Activated B cell treated with CpG ODN at 0.5 μM for 24 hours (primary cell): ENCODE results near the gene GLB1L. TPM values are rescaled to one million over a fixed set of nuclear protein-coding genes. Genes with fewer than 3 reads are reported as not detected.

ENCODE experiments used
- ATAC-seq: fragments of 200-7000 bp; cut with Tn5 transposase; one replicate; pipeline ENCODE4 v1.10.0; 2021; ENCODE audit warnings: low read depth, mild to moderate bottlenecking, moderate library complexity
- CTCF ChIA-PET: fragments of 350-600 bp; sonication (Branson Sonifier 250); formaldehyde crosslinking; loops from one replicate; lab custom pipeline; 2021; ENCODE audit warnings: antibody characterized with exemption; lab: Charles Lee
- POLR2A ChIA-PET: fragments of 350-600 bp; sonication (Branson Sonifier 250); formaldehyde crosslinking; loops from one replicate; lab custom pipeline; 2021; ENCODE audit warnings: antibody characterized with exemption; lab: Charles Lee
- DNase-seq: peaks from one replicate; pipeline ENCODE4 v3.0.0; 2022
- H3K27ac Mint-ChIP-seq: one replicate; pipeline ENCODE4 v1.8.0; 2020; ENCODE audit warnings: mixed read lengths
- H3K27me3 Mint-ChIP-seq: one replicate; pipeline ENCODE4 v1.8.0; 2021; ENCODE audit warnings: mixed read lengths
- H3K36me3 Mint-ChIP-seq: one replicate; pipeline ENCODE4 v1.8.0; 2021; ENCODE audit warnings: low read depth, mixed read lengths
- H3K4me1 Mint-ChIP-seq: one replicate; pipeline ENCODE4 v1.8.0; 2021; ENCODE audit warnings: mixed read lengths
- H3K4me3 Mint-ChIP-seq: one replicate; pipeline ENCODE4 v1.8.0; 2020; ENCODE audit warnings: mild to moderate bottlenecking, mixed read lengths
- H3K9me3 Mint-ChIP-seq: one replicate; pipeline ENCODE4 v1.8.0; 2020; ENCODE audit warnings: mixed read lengths
- intact Hi-C: fragments of 100-400 bp; cut with micrococcal nuclease; formaldehyde crosslinking; loops from one replicate; pipeline ENCODE4 v1.15.1; 2024
- total RNA-seq: library from RNA; stranded (reverse); gene quantifications from 2 replicates; pipeline ENCODE4 v1.2.3, GENCODE V29; 2022
- TF ChIP-seq, protein P1 (sequence below): fragments of 200-600 bp; IDR thresholded peaks from one replicate; pipeline ENCODE4 v1.8.0; 2022; ENCODE audit warnings: antibody characterized with exemption, mild to moderate bottlenecking

Gene GLB1L
- total RNA-seq, 1 donor from 2014 or later, result 4.5 TPM

GRCh38 chr2:219218732-219219701 is 26.2 kb downstream of the GLB1L start, which contains the start of gene ABCB6:
TSS of gene ABCB6 (minus strand) at chr2:219218958. CDS start at chr2:219218673, 285 bp downstream.
- no peaks in the 10 kb centered on the region for H3K27me3 Mint-ChIP-seq
- ChIA-PET CTCF (interaction anchor here (0.9 to 4.3 kb wide), 6 partner anchors 36 to 76 kb away, joined by 3 to 25 read pairs (median 3); partner anchors contain the start of gene CNPPD1), POLR2A (interaction anchor here (0.7 to 5.9 kb wide), 16 partner anchors 9 to 322 kb away, joined by 3 to 61 read pairs (median 8); partner anchors contain the start of genes ANKZF1, ATG9A, CNPPD1 and DNAJB2)
- peak within 1 kb of the TSS; percentile 74 for H3K27ac Mint-ChIP-seq
- intact Hi-C loops, result loop anchor here (1.0 to 2.0 kb wide), 8 partner anchors 10 to 76 kb away; partner anchors contain the start of genes ANKZF1, ATG9A, DNAJB2 and GLB1L
- ATAC-seq (peak; percentile 95), DNase-seq (peak; percentile 82)
- H3K9me3 Mint-ChIP-seq, result no peaks in the 10 kb centered on the region
- TF ChIP-seq, protein P1, sequence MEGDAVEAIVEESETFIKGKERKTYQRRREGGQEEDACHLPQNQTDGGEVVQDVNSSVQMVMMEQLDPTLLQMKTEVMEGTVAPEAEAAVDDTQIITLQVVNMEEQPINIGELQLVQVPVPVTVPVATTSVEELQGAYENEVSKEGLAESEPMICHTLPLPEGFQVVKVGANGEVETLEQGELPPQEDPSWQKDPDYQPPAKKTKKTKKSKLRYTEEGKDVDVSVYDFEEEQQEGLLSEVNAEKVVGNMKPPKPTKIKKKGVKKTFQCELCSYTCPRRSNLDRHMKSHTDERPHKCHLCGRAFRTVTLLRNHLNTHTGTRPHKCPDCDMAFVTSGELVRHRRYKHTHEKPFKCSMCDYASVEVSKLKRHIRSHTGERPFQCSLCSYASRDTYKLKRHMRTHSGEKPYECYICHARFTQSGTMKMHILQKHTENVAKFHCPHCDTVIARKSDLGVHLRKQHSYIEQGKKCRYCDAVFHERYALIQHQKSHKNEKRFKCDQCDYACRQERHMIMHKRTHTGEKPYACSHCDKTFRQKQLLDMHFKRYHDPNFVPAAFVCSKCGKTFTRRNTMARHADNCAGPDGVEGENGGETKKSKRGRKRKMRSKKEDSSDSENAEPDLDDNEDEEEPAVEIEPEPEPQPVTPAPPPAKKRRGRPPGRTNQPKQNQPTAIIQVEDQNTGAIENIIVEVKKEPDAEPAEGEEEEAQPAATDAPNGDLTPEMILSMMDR, result no peak
- H3K36me3 Mint-ChIP-seq, result peaks cover 49% of the 10 kb centered on the region
- peak within 1 kb of the TSS; percentile 81 for H3K4me3 Mint-ChIP-seq
- H3K4me1 Mint-ChIP-seq, result peaks cover 19% of the 10 kb centered on the region

DNA sequence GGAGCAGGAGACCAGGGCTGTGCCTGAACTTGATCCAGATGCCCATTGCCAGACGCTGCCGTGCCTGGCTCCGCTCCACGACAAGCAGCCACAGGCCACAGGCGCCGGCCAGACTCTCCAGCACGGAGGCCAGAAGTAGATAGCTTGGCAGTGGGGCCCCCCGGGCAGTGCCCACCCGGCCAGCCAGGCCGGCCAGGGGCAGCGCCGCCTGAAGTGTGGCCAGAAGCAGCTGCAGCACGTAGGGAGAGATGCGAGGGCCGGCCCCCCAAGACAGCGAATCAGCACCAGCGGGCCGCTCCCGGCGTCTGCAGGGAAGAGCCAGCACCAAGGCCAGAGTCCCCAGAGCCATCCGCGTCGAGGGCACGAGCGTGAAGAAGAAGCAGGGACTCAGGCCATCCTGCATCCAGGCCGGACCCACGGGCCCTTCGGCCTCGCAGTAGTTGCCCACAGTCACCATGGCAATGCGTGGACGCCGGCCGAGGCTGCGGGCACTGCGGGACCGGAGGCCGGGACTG is 27.0 kb downstream of the GLB1L start:
- POLR2A ChIA-PET, result interaction anchor here (0.6 to 5.9 kb wide), 21 partner anchors 9 to 558 kb away, joined by 3 to 61 read pairs (median 5); partner anchors contain the start of genes ANKZF1, ATG9A, CNPPD1 and DNAJB2
- ATAC-seq (peak; percentile 22), DNase-seq (no peak)
- intact Hi-C loops, result loop anchor here (1.0 to 2.0 kb wide), 4 partner anchors 11 to 77 kb away; partner anchors contain the start of genes ANKZF1, ATG9A, NHEJ1 and RETREG2
- TF ChIP-seq, protein P1, result no peak
- Mint-ChIP-seq H3K36me3 (peaks cover 46% of the 10 kb centered on the region), H3K27ac (peak overlapping the region; percentile 38), H3K9me3 (no peaks in the 10 kb centered on the region), H3K4me1 (peaks cover 19% of the 10 kb centered on the region), H3K4me3 (peak overlapping the region; percentile 81), H3K27me3 (no peaks in the 10 kb centered on the region)
- CTCF ChIA-PET, result interaction anchor here (0.7 to 4.3 kb wide), 9 partner anchors 10 to 83 kb away, joined by 3 to 25 read pairs (median 3); partner anchors contain the start of gene CNPPD1

DNA sequence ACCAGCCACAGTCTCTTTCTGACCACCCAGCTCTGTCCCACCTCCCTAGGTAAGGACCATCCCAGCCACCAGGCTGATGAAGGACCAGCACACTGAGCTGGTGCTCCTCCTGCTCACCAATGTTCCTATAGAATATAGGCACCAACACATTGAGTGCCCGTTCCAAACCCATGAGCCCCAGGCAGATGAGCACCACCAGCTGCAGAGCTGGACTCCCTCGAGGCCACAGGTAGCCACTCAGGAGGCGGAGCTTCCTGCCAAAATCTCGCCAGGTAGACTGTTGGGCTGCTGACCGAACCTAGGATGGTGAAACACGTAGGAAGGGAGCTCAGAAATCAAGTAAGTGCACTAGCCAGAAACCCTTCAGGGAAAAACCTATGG is 28.7 kb downstream of the GLB1L start:
- Mint-ChIP-seq H3K4me1 (peaks cover 22% of the 10 kb centered on the region), H3K4me3 (no peak overlapping the region), H3K9me3 (no peaks in the 10 kb centered on the region), H3K27ac (no peak overlapping the region), H3K36me3 (peaks cover 36% of the 10 kb centered on the region), H3K27me3 (no peaks in the 10 kb centered on the region)
- ChIA-PET POLR2A (interaction anchor here (1.3 to 5.9 kb wide), 5 partner anchors 10 to 63 kb away, joined by 4 to 61 read pairs (median 44); partner anchors contain the start of genes ANKZF1, ATG9A, CNPPD1 and DNAJB2), CTCF (interaction anchor here (0.6 to 4.3 kb wide), 3 partner anchors 8 to 78 kb away, joined by 3 to 25 read pairs (median 5); partner anchors contain the start of gene DNAJB2)
- TF ChIP-seq, protein P1, result no peak
- intact Hi-C loops, result no loop called here
- ATAC-seq (no peak), DNase-seq (no peak)

GRCh38 chr2:219215871-219216534 is 29.2 kb downstream of the GLB1L start:
- intact Hi-C loops, result no loop called here
- Mint-ChIP-seq H3K4me3 (no peak overlapping the region), H3K9me3 (no peaks in the 10 kb centered on the region), H3K27me3 (no peaks in the 10 kb centered on the region), H3K4me1 (peaks cover 27% of the 10 kb centered on the region), H3K36me3 (peaks cover 32% of the 10 kb centered on the region), H3K27ac (no peak overlapping the region)
- ChIA-PET POLR2A (interaction anchor here (0.9 to 5.9 kb wide), 9 partner anchors 10 to 336 kb away, joined by 3 to 61 read pairs (median 4); partner anchors contain the start of genes ANKZF1, ATG9A, CNPPD1 and DNAJB2), CTCF (interaction anchor here (0.5 to 4.3 kb wide), 3 partner anchors 7 to 1017 kb away, joined by 4 to 25 read pairs (median 5); no protein-coding TSS in a partner anchor)
- TF ChIP-seq, protein P1, result no peak
- DNase-seq (no peak), ATAC-seq (no peak)
